Keratinocyte (primary cell): ENCODE data around the gene STXBP1.

ENCODE experiments used
- CTCF ChIP-seq, 3 experiments: IDR thresholded peaks in 1 of 3; conservative IDR thresholded peaks in 1 of 3; optimal IDR thresholded peaks in 1 of 3; 2 replicates in 2 of 3; 3 replicates in 1 of 3; pipeline versions ENCODE3 to v1.5.1; 2011; ENCODE audit warnings: low read length in 3 of 3, mild to moderate bottlenecking in 3 of 3, moderate library complexity in 2 of 3, control low read depth in 1 of 3, inconsistent platforms in 1 of 3; ENCODE audit not compliant: insufficient read depth in 2 of 3; ENCODE audit errors: extremely low read depth in 1 of 3
- EZH2 ChIP-seq: IDR thresholded peaks from one replicate; pipeline ENCODE4 v1.6.1; 2012; ENCODE audit warnings: inconsistent platforms, mild to moderate bottlenecking, low read length, moderate library complexity

- TF ChIP-seq CTCF (optimal IDR thresholded peaks at IDR 0.05 in 1 of 3, IDR thresholded peaks at IDR 0.05 in 1 of 3, conservative IDR thresholded peaks at IDR 0.05 in 1 of 3; ENCODE audit: extremely low read depth in 1 of 3, insufficient read depth in 2 of 3, low read length in 3 of 3) (no peak), EZH2 (no peak)
Measured at GRCh38 chr9:127689329-127690000, 77.4 kb downstream of the STXBP1 start.
